ENCODE results near the gene EPHB6. TPM values are rescaled to one million over a fixed set of nuclear protein-coding genes. Genes with fewer than 3 reads are reported as not detected.

Gene EPHB6
- polyA plus RNA-seq, 1 of the 3 experiments (the other 2 are of a cell fraction): 1.8 TPM

- Histone ChIP-seq H3F3A (replicated peaks; ENCODE audit: insufficient read depth) (no peaks in the 10 kb centered on the region), H3K4me3 (ENCODE audit: low read depth in 2 of 2, low read length in 1 of 2) (no peak overlapping the region), H4K20me1 (ENCODE audit: insufficient read depth) (no peaks in the 10 kb centered on the region), H3K4me2 (no peak overlapping the region), H3K36me3 (replicated peaks in 1 of 2; ENCODE audit: control insufficient read depth in 1 of 2, insufficient read depth in 2 of 2, low read length in 1 of 2) (no peaks in the 10 kb centered on the region), H3K79me2 (ENCODE audit: insufficient read depth) (no peaks in the 10 kb centered on the region), H3K27me3 (ENCODE audit: insufficient read depth) (peaks cover 6% of the 10 kb centered on the region; the same call in 1 of the 2 replicates), H3K9me3 (peaks cover 5% of the 10 kb centered on the region; the same call in 1 of the 2 replicates), H3K9me2 (no peaks in the 10 kb centered on the region), H3K4me1 (ENCODE audit: control insufficient read depth in 1 of 2, insufficient read depth in 2 of 2, low read depth in 1 of 2, low read length in 1 of 2) (no peaks in the 10 kb centered on the region), H3K9ac (no peak overlapping the region), H3K27ac (ENCODE audit: low read depth in 2 of 2, low read length in 1 of 2) (no peak overlapping the region), H2AFZ (ENCODE audit: low read depth) (no peak overlapping the region)
- CTCF ChIA-PET: interaction anchor here (1.2 to 1.8 kb wide), 6 partner anchors 13 to 305 kb away, joined by 3 to 6 read pairs (median 4); no protein-coding TSS in a partner anchor
- TF ChIP-seq EP300 (IDR thresholded peaks at IDR 0.05; ENCODE audit: borderline replicate concordance in 1 of 2, low read depth in 1 of 2, low read length in 1 of 2) (no peak), EZH2phosphoT487 (IDR thresholded peaks at IDR 0.05; ENCODE audit: borderline replicate concordance, low read depth) (no peak)
- POLR2A ChIA-PET: no interaction called here
- no peak for DNase-seq
- WGBS (ENCODE audit: low lambda C conversion rate): 0% methylated on average over 2 of the region's 2 CpGs
These were observed 55.6 kb downstream of the EPHB6 start for GRCh38 chr7:142910481-142910880.

- WGBS (ENCODE audit: low lambda C conversion rate): 0% methylated on average over 3 of the region's 3 CpGs
- no peak for DNase-seq
- no peak for TF ChIP-seq NFIC (IDR thresholded peaks at IDR 0.05; ENCODE audit: borderline replicate concordance)
- TF ChIP-seq MEF2A (IDR thresholded peaks at IDR 0.05; ENCODE audit: borderline replicate concordance, low read depth): no peak
- no peak for TF ChIP-seq MXI1 (IDR thresholded peaks at IDR 0.05; ENCODE audit: low read depth, low read length)
- no peak for TF ChIP-seq FOXM1 (IDR thresholded peaks at IDR 0.05; ENCODE audit: low read depth)
- TF ChIP-seq RCOR1 (IDR thresholded peaks at IDR 0.05; ENCODE audit: low read length): no peak
- no peak for TF ChIP-seq EP300 (IDR thresholded peaks at IDR 0.05; ENCODE audit: borderline replicate concordance in 1 of 2, low read depth in 1 of 2, low read length in 1 of 2)
- TF ChIP-seq EZH2phosphoT487 (IDR thresholded peaks at IDR 0.05; ENCODE audit: borderline replicate concordance, low read depth): no peak
- no peak for TF ChIP-seq RFX5 (IDR thresholded peaks at IDR 0.05; ENCODE audit: low read length)
- no peak for TF ChIP-seq SMC3 (IDR thresholded peaks at IDR 0.05; ENCODE audit: low read depth, low read length)
- TF ChIP-seq ELF1 (IDR thresholded peaks at IDR 0.05): no peak
- no peak for TF ChIP-seq TAF1 (IDR thresholded peaks at IDR 0.05; ENCODE audit: borderline replicate concordance, low read depth, low read length)
- TF ChIP-seq YY1 (IDR thresholded peaks at IDR 0.05; ENCODE audit: low read depth): no peak
- ChIA-PET CTCF (no interaction called here), POLR2A (no interaction called here)
- Histone ChIP-seq H3K27me3 (ENCODE audit: insufficient read depth) (peaks cover 12% of the 10 kb centered on the region; the same call in 1 of the 2 replicates), H3K9ac (no peak overlapping the region), H3K4me1 (ENCODE audit: control insufficient read depth in 1 of 2, insufficient read depth in 2 of 2, low read depth in 1 of 2, low read length in 1 of 2) (no peaks in the 10 kb centered on the region), H2AFZ (ENCODE audit: low read depth) (no peak overlapping the region), H3K4me2 (no peak overlapping the region), H3K27ac (ENCODE audit: low read depth in 2 of 2, low read length in 1 of 2) (no peak overlapping the region), H3F3A (replicated peaks; ENCODE audit: insufficient read depth) (no peaks in the 10 kb centered on the region), H3K4me3 (ENCODE audit: low read depth in 2 of 2, low read length in 1 of 2) (no peak overlapping the region), H3K36me3 (replicated peaks in 1 of 2; ENCODE audit: control insufficient read depth in 1 of 2, insufficient read depth in 2 of 2, low read length in 1 of 2) (no peaks in the 10 kb centered on the region), H3K79me2 (ENCODE audit: insufficient read depth) (no peaks in the 10 kb centered on the region), H3K9me3 (no peaks in the 10 kb centered on the region), H4K20me1 (ENCODE audit: insufficient read depth) (no peaks in the 10 kb centered on the region), H3K9me2 (no peaks in the 10 kb centered on the region)
These were observed 58.2 kb downstream of the EPHB6 start for GRCh38 chr7:142913051-142913450.

GRCh38 chr7:142913566-142913965, 58.7 kb downstream of the EPHB6 start:
- Histone ChIP-seq H4K20me1 (ENCODE audit: insufficient read depth) (no peaks in the 10 kb centered on the region), H3K36me3 (replicated peaks in 1 of 2; ENCODE audit: control insufficient read depth in 1 of 2, insufficient read depth in 2 of 2, low read length in 1 of 2) (no peaks in the 10 kb centered on the region), H3K4me1 (ENCODE audit: control insufficient read depth in 1 of 2, insufficient read depth in 2 of 2, low read depth in 1 of 2, low read length in 1 of 2) (no peaks in the 10 kb centered on the region), H3K27me3 (ENCODE audit: insufficient read depth) (peaks cover 12% of the 10 kb centered on the region; the same call in 1 of the 2 replicates), H3F3A (replicated peaks; ENCODE audit: insufficient read depth) (no peaks in the 10 kb centered on the region), H3K9me2 (no peaks in the 10 kb centered on the region), H3K4me3 (ENCODE audit: low read depth in 2 of 2, low read length in 1 of 2) (no peak overlapping the region), H3K27ac (ENCODE audit: low read depth in 2 of 2, low read length in 1 of 2) (no peak overlapping the region), H3K9ac (no peak overlapping the region), H2AFZ (ENCODE audit: low read depth) (no peak overlapping the region), H3K9me3 (no peaks in the 10 kb centered on the region), H3K79me2 (ENCODE audit: insufficient read depth) (no peaks in the 10 kb centered on the region), H3K4me2 (no peak overlapping the region)
- ChIA-PET POLR2A (no interaction called here), CTCF (no interaction called here)
- no peak for TF ChIP-seq YY1 (IDR thresholded peaks at IDR 0.05; ENCODE audit: low read depth)
- 15% methylated on average over 2 of the region's 2 CpGs for WGBS (ENCODE audit: low lambda C conversion rate)
- DNase-seq: no peak
